HG03097 (cell line): Measurements from ENCODE around the gene NF1.
"Not testable (repeated sequence)": the region's sequence is repeated elsewhere in the genome, so short reads cannot be mapped to it uniquely, and the experiment has no call there.

Experiments
- ATAC-seq: cut with Tn5 transposase; IDR thresholded peaks from one replicate; pipeline ENCODE4 v1.9.1; 2021; ENCODE audit not compliant: unreplicated experiment, low FRiP score

Gene NF1

GRCh38 chr17:31286587-31286986, 191.8 kb downstream of the NF1 start:
- no peak for ATAC-seq

GRCh38 chr17:31287932-31288331, 193.2 kb downstream of the NF1 start:
- ATAC-seq: not testable (repeated sequence)

- no peak for ATAC-seq
These were observed 195.0 kb downstream of the NF1 start for GRCh38 chr17:31289790-31290189.

GRCh38 chr17:31291820-31292219, 197.0 kb downstream of the NF1 start:
- no peak for ATAC-seq

GRCh38 chr17:31293581-31293980, 198.8 kb downstream of the NF1 start:
- no peak for ATAC-seq

- ATAC-seq: no peak
These were observed 199.5 kb downstream of the NF1 start for GRCh38 chr17:31294231-31294630.

- no peak for ATAC-seq
These were observed 200.2 kb downstream of the NF1 start for GRCh38 chr17:31294820-31295488.

- ATAC-seq: no peak
These were observed 200.7 kb downstream of the NF1 start for GRCh38 chr17:31295489-31295871.

GRCh38 chr17:31296142-31296541, 201.4 kb downstream of the NF1 start:
- ATAC-seq: no peak

- no peak for ATAC-seq
These were observed 202.3 kb downstream of the NF1 start, which contains the start of gene OMG for GRCh38 chr17:31297090-31297489. TSS of gene OMG (minus strand) at chr17:31297239. CDS start at chr17:31296331, 908 bp downstream.

GRCh38 chr17:31299624-31300023, 204.8 kb downstream of the NF1 start:
- ATAC-seq: no peak

GRCh38 chr17:31307640-31308039, 212.9 kb downstream of the NF1 start:
- ATAC-seq: no peak

GRCh38 chr17:31308372-31309334, 213.9 kb downstream of the NF1 start:
- no peak for ATAC-seq

GRCh38 chr17:31309556-31309955, 214.8 kb downstream of the NF1 start:
- ATAC-seq: no peak

- ATAC-seq: no peak
These were observed 215.5 kb downstream of the NF1 start for GRCh38 chr17:31310260-31310659.

- ATAC-seq: no peak
These were observed 216.1 kb downstream of the NF1 start for GRCh38 chr17:31310886-31311285.

- ATAC-seq: no peak
These were observed 216.7 kb downstream of the NF1 start for GRCh38 chr17:31311526-31311925.

- not testable (repeated sequence) for ATAC-seq
These were observed 217.4 kb downstream of the NF1 start for GRCh38 chr17:31312223-31312622.

- peak; percentile 33 for ATAC-seq
These were observed 219.4 kb downstream of the NF1 start, which contains the start of gene EVI2B for GRCh38 chr17:31313982-31314781. TSS of gene EVI2B (minus strand) at chr17:31314054. CDS start at chr17:31305609, 8,445 bp downstream.

GRCh38 chr17:31314782-31315100, 220.0 kb downstream of the NF1 start:
- no peak for ATAC-seq

GRCh38 chr17:31318298-31318801, 223.6 kb downstream of the NF1 start:
- no peak for ATAC-seq
